ENCODE data around the gene ADAMTS18. TPM values are rescaled to one million over a fixed set of nuclear protein-coding genes. Genes with fewer than 3 reads are reported as not detected.
"Not testable (repeated sequence)": the region's sequence is repeated elsewhere in the genome, so short reads cannot be mapped to it uniquely, and the experiment has no call there.

The ADAMTS18 gene
- 1 to 10 TPM in 8 of 10 donors, under 1 TPM in 2; 0.74 to 4.5 (median 1.7) TPM for polyA plus RNA-seq (ENCODE audit: insufficient read length in 10 of 10)
- long read RNA-seq, donor 1, result 0 reads
- long read RNA-seq, donor 2, result 0 reads
- long read RNA-seq, donor 3, result 0 reads
- long read RNA-seq, donor 4, result 0 reads
- long read RNA-seq, donor 5, result 0 reads
- long read RNA-seq, donor 6, result 0 reads
- long read RNA-seq, donor 7, result 0 reads
- long read RNA-seq, donor 8, result 0 reads
- long read RNA-seq, donor 9, result 0 reads

DNA sequence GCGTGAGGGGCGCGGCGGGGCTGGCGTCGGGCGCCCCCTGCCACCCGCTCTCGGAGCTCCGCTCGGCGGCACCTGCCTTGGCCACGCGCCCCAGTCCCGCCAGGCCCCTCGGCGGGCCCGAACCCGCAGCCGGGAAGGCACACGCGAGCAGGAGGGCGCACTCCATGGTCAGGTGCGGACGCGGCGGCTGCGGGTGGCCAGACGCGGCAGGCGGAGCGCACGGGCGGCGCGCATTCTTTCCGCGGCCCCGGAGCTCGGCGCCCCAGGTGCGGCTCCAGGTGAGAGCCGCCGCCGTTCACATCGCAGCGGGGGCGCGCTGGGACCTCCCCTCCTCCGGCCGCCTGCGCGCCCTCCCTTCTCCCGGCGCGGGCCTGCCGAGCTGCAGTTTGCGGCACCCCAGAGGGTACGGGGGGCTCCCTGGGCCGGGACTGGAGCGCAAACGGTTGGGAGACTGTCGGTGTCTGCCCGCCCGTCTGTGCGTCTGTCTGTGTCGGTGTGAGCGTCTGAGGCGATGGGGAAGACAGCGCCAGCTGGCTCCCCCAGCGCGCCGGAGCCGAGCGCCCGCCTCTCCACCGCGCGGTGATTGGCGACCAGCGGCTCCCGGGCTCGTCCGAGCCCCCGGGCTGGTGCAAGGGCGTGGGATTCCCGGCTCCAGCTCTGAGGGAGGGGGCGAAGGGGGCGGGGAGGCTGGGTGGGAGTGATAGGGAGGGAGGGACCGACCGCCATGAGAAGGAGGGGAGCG, at the start of gene ADAMTS18:
Gene ADAMTS18 (minus strand): TSS at position 505 of the 742 bp plus-strand sequence. CDS start 339 bp downstream, at position 166.
- no peak for DNase-seq

- no peak for DNase-seq
Observed at GRCh38 chr16:77480681-77481315, 46.0 kb upstream of the ADAMTS18 start.

- DNase-seq, result no peak
Observed at GRCh38 chr16:77472262-77472661, 37.4 kb upstream of the ADAMTS18 start.

DNA sequence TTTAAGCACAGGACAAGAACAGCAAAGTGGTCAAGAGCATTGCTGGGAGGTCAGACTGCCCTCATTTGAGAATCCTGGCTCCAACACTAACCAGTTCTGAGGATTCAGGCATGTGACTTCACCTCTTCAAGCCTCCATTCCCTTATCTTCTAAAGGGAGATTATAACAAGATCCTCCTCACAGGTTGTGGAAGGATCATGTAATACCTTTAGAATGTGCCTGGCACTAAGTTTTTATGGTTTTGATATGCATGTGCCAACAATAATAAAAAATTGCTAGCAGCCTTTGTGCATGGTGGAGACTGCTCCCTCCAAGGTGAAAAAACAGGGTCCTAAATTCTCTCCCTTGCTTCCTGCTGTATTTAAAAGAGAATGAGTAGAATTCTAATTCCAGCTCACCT, 36.0 kb upstream of the ADAMTS18 start:
- no peak for DNase-seq

DNA sequence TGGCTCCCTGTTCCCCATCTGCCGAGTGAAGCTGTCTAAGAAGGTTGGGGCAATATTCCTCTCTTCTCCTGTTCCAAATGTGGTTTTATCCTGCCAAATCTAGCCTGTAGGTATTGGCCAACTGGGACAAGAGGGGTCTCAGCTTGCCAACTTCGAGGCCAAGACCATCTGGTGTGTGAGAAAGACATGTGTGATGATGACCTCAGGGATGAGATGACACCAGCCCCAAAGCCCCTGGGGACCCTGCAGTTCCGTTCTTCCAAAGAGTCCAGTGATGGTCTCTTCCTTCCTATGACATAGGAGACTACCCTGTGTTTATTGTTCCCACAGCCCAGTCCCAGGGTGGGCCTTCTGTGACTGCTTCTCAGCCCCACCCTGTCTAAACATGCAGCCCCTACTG, 34.8 kb upstream of the ADAMTS18 start:
- DNase-seq, result peak in 1 of 3 donors; percentile 14

- no peak for DNase-seq
Observed at GRCh38 chr16:77468831-77469230, 34.0 kb upstream of the ADAMTS18 start.

DNA sequence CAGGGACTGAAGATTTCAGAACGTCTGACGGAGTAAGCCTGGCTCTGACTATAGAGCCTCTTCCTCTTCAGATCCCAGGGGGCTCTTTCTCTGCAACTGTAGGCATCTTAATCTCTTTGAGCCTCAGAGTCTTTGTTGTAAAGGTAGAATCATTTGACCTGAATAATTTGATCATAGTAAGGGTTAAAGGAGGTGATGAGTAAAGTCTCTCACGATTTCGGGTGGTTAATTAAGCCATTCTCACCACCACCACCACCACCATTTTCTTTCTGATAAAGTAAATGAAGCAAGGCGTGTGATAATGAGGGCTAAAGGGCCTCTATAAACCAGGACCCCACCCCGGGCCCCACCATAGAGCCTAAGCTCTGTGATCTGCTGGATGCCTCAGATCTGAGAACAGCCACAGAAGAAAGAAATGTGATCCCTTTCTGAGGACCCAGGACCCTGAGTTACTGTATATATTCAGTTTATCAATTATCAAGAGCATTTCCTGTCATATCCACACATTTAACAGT, 33.0 kb upstream of the ADAMTS18 start:
- no peak for DNase-seq

DNA sequence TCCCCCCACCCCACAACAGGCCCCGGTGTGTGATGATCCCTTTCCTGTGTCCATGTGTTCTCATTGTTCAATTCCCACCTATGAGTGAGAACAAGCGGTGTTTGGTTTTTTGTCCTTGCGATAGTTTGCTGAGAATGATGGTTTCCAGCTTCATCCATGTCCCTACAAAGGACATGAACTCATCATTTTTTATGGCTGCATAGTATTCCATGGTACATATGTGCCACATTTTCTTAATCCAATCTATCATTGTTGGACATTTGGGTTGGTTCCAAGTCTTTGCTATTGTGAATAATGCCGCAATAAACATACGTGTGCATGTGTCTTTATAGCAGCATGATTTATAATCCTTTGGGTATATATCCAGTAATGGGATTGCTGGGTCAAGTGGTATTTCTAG, 28.8 kb upstream of the ADAMTS18 start:
- not testable (repeated sequence) for DNase-seq

DNA sequence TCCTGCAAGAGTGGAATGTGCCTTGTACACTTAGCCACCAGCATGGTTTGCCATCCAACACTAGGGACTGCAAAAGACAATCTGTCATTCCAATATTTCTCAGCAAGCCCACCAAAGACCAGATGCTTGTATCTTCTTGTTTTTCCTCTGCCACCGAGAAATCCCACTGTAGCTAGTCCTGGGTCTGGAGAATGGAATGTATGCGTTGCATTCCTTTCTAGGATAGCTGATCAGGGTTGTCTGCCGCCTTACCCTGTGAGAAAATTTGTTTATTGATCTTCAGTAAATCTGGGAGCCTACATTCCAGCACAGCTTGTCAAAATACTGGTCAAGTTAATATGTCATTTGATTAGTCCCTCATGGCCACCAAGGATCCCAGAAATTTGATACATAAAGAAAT, 28.1 kb upstream of the ADAMTS18 start:
- no peak for DNase-seq

DNA sequence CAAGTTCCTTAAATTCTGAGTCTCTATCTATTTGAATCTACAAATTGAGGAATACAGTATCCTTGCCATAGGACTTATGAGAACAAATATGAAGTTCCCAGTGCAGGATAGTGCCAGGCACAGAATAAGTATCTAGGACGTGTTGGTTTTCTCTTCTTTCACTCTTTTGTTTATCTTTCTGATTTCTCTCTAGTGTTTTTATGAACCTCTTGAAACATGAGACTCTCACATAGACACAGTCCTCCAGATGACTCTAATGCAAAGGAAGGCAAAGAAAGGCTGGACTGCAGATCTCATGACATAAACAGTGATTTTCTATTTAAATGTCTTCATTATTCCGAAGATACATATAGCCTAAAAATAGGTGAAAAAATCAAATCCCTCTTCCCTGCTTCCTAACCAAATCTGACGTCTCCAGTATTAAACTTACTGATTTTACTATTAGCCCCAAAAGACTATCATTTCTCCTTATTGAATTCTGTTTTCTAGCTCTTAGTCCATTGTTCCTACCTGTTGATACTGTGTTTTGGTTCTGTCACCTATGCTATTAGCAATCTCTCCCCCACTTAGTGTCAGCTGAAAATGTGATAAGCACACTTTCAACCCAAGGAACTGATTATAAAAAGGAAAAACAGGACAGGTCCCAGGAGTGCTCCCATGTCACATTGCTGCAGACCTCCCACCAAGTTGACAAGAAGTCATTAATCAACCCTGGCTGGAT, 24.9 kb upstream of the ADAMTS18 start:
- no peak for DNase-seq

DNA sequence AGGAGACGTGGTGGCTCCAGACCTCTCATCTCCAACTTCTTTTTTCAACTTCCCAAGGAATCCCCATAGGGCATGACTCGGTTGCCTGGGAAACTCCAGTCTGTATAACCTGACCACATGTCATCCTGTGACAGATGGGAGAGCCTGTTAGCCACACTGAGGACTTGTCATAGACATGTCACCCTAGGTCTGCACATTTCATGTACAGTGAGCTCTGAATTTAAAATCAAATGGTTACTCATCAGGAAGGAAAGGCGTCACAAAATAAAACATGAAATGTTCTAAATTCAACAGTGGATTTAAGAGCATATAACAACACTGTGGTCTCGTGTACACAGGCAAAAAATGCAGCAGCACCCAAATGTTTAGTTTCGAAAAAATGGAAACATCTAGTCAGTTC, 22.2 kb upstream of the ADAMTS18 start:
- peak in 1 of 3 donors; percentile 7 for DNase-seq

DNA sequence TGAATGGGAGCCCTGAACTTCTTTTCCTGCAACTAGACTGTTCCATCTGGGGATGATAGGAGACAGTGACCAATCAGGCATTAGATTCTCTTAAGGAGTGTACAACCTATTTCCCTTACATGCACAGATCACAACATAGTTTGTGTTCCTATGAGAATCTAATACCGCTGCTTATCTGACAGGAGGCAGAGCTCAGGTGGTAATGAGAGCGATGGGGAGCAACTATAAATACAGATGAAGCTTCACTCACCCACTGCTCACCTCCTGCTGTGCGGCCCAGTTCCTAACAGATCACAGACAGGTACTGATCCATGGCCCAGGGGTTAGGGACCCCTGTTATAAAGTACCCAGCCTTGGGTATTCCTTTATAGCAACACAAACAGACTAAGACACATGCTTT, 17.4 kb upstream of the ADAMTS18 start:
- DNase-seq, result no peak

DNA sequence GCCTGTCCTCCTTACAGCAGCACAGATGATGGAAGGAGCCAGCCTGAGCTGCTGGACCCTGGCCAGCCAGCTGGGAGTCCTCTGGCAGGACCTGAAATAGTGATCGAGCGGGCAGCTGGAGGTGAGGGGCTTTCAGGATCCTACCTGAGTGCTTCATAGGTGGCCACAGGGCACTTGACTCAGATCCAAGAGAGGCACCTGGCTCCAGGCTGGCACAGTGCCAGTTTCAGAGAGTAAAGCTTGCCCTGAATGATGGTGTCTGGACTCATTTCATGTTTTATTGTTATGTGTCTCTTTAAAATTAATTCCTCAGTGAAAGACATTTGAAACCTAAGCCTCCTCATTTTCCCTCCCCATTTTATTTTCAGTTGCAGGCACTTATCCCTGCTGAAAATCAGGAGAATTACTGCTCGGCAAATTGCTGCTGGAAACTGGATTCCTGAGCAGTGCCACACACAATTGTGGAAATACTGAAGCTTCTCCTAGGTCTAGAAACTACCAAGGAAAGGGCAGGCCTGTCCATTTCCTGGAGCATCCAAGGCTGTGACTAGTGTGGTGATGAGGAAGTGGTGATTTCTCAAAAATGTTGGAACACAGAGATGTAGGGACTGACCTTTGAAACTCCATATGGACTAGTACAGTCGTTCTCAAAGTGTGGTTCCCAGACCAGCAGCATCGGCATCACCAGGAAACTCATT, 16.1 kb upstream of the ADAMTS18 start:
- no peak for DNase-seq

DNA sequence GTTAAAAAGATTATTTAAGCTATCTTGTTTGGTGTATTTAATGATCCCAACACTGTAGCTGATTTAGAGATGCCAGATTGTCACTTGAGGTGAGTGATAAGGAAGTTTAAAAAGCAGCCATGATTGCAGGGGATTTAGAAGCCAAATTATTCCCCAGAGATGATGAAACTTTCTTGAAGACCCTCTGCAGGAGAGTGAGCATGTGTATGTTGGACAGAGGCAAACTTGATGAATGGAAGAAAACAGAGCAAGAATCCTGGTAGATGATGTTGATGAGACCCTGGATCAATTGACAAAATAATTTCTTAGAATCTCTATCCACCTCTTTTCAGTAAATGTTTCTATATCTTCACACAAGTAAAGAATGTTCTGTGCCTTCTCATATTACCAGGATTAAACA, 14.4 kb upstream of the ADAMTS18 start:
- DNase-seq, result no peak

GRCh38 chr16:77445324-77445723, 10.5 kb upstream of the ADAMTS18 start:
- DNase-seq, result no peak

- no peak for DNase-seq
Observed at GRCh38 chr16:77444147-77444460, 9.3 kb upstream of the ADAMTS18 start.

DNA sequence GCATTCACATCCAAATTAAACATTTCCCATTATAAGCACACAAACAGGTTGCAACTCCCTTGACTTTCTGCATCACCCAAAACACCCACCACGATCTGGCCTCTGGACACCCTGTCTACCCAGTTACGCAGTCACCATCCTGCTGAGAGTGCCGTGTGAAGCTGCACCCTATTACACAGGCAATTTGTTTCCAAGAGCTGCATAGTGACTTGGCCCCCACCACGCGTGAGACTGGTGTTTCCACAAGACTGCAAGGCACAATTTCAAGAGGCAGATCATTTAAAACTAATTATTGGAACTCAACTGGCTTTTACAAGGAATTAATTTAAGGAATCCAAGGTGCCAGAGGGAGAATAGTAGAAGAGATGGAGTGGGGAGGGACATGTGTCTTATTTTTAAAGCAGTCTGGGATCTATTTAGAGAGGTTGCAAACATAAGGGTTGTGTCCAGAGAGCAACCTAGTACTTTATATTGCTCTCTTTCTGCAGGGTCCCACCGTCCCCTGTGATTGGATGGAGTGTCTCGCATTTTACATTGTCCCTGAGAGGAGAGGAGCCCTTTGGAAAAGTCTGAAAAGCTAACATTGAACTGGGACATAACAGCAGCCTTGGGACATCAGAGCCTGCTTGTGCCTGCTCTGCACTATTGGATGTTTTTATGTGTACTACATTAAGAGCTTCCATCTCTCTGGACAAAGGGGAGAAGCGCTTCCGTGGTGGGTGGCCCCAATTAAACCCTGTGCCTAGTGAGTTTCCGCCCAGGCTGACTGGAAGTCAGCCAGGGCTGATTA, 8.7 kb upstream of the ADAMTS18 start:
- no peak for DNase-seq

DNA sequence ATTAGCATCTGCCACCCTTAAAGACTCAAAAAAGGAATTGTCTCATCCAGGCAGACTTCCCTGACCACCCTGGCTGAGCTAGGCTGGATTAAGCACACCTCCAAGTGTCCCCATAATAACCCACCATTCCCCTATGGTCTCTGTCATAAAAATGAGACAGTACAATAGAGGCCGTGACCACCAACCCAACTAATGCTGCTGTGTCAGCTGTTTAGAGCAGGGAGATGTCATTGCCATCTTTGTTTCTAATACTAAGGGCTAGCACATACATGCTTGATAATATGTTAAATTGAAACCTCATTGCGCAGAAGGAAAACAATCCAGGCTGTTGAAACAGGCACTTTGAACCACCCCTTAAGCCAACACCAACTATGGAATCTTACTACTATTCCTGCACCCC, 7.2 kb upstream of the ADAMTS18 start:
- no peak for DNase-seq

- no peak for DNase-seq
Observed at GRCh38 chr16:77439106-77439505, 4.3 kb upstream of the ADAMTS18 start.

GRCh38 chr16:77437859-77438258, 3.0 kb upstream of the ADAMTS18 start:
- DNase-seq, result no peak

- no peak for DNase-seq
Observed at GRCh38 chr16:77435272-77435820, 512 bp upstream of the ADAMTS18 start.
